Osteocyte (in vitro differentiated cells): Measurements from ENCODE around the gene ABAT. TPM values are rescaled to one million over a fixed set of nuclear protein-coding genes. Genes with fewer than 3 reads are reported as not detected.

ENCODE experiments used
- DNase-seq: peaks from one replicate; pipeline ENCODE4 v3.0.0; 2021; ENCODE audit warnings: mixed read lengths; ENCODE audit not compliant: unreplicated experiment; ENCODE audit errors: extremely low spot score
- H3K27ac Mint-ChIP-seq: one replicate; pipeline ENCODE4 v1.8.0; 2021; ENCODE audit warnings: mild to moderate bottlenecking, mixed read lengths; ENCODE audit not compliant: unreplicated experiment
- H3K27me3 Mint-ChIP-seq: one replicate; pipeline ENCODE4 v1.8.0; 2021; ENCODE audit warnings: mixed read lengths; ENCODE audit not compliant: unreplicated experiment
- H3K36me3 Mint-ChIP-seq: one replicate; pipeline ENCODE4 v1.8.0; 2021; ENCODE audit warnings: mixed read lengths; ENCODE audit not compliant: unreplicated experiment
- H3K4me1 Mint-ChIP-seq: one replicate; pipeline ENCODE4 v1.8.0; 2021; ENCODE audit warnings: mixed read lengths; ENCODE audit not compliant: unreplicated experiment
- H3K4me3 Mint-ChIP-seq: one replicate; pipeline ENCODE4 v1.8.0; 2021; ENCODE audit warnings: mild to moderate bottlenecking, moderate library complexity, mixed read lengths; ENCODE audit not compliant: unreplicated experiment
- H3K9me3 Mint-ChIP-seq: one replicate; pipeline ENCODE4 v1.8.0; 2021; ENCODE audit warnings: mixed read lengths; ENCODE audit not compliant: unreplicated experiment
- total RNA-seq: library from RNA; stranded (reverse); gene quantifications from 2 replicates; pipeline ENCODE4 v1.2.1, GENCODE V29; 2021
- TF ChIP-seq, protein P1 (sequence below): fragments of 200-600 bp; sonication (generic); IDR thresholded peaks from 2 replicates; pipeline ENCODE4 v1.5.0; 2021; ENCODE audit warnings: antibody characterized with exemption, mild to moderate bottlenecking, moderate library complexity

Gene ABAT
- total RNA-seq, 1 donor from 2014 or later: 3.0 TPM

DNA sequence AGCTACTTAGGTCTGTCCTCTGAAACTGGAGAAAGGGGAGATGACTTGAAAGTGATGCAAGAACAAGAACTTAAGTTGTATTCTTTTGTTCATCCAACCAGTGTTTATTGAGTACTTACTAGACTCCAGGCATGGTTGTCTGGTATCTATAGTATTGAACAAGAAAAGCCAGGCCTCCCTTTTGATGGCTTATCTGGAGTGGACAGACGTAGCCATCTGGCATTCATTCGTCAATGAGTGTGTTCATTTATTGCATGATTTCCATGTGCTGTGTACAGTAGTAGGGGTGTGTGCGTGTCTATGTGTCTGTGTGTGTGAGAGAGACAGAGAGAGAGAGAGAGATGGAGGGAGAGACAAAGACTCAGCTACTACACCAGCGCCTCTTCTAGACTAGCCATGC lies 9.2 kb downstream of the ABAT start:
- H3K27ac Mint-ChIP-seq: no peak overlapping the region

DNA sequence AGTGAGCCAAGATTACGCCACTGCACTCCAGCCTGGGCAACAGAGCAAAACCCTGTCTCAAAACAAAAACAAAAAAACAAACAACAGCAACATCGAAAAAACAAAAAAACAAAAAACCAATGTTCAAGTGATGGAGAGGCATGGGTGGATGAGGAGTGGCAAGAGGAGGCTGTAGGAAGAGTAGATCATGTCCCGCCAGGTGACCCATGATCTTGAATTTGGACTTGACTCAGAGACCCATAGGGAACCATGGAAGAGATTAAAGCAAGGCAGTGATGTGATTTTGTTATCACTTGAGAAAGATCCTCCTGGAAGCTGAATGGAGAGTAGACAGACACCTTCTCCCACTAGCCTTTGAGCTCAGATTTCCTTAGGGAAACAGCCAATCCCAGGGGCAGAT lies 11.2 kb downstream of the ABAT start:
- peaks cover 12% of the 10 kb centered on the region for H3K9me3 Mint-ChIP-seq
- H3K36me3 Mint-ChIP-seq: peaks cover 3% of the 10 kb centered on the region
- no peak for DNase-seq
- no peaks in the 10 kb centered on the region for H3K4me1 Mint-ChIP-seq
- no peak overlapping the region for H3K27ac Mint-ChIP-seq
- H3K27me3 Mint-ChIP-seq: no peaks in the 10 kb centered on the region
- no peak overlapping the region for H3K4me3 Mint-ChIP-seq
- TF ChIP-seq, protein P1, sequence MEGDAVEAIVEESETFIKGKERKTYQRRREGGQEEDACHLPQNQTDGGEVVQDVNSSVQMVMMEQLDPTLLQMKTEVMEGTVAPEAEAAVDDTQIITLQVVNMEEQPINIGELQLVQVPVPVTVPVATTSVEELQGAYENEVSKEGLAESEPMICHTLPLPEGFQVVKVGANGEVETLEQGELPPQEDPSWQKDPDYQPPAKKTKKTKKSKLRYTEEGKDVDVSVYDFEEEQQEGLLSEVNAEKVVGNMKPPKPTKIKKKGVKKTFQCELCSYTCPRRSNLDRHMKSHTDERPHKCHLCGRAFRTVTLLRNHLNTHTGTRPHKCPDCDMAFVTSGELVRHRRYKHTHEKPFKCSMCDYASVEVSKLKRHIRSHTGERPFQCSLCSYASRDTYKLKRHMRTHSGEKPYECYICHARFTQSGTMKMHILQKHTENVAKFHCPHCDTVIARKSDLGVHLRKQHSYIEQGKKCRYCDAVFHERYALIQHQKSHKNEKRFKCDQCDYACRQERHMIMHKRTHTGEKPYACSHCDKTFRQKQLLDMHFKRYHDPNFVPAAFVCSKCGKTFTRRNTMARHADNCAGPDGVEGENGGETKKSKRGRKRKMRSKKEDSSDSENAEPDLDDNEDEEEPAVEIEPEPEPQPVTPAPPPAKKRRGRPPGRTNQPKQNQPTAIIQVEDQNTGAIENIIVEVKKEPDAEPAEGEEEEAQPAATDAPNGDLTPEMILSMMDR: no peak

More for the DNA sequence above, 9.2 kb downstream of the ABAT start:
- no peak overlapping the region for H3K4me3 Mint-ChIP-seq
- TF ChIP-seq, protein P1: no peak
- H3K36me3 Mint-ChIP-seq: no peaks in the 10 kb centered on the region
- peaks cover 7% of the 10 kb centered on the region for H3K9me3 Mint-ChIP-seq
- no peaks in the 10 kb centered on the region for H3K4me1 Mint-ChIP-seq
- DNase-seq: no peak
- no peaks in the 10 kb centered on the region for H3K27me3 Mint-ChIP-seq

DNA sequence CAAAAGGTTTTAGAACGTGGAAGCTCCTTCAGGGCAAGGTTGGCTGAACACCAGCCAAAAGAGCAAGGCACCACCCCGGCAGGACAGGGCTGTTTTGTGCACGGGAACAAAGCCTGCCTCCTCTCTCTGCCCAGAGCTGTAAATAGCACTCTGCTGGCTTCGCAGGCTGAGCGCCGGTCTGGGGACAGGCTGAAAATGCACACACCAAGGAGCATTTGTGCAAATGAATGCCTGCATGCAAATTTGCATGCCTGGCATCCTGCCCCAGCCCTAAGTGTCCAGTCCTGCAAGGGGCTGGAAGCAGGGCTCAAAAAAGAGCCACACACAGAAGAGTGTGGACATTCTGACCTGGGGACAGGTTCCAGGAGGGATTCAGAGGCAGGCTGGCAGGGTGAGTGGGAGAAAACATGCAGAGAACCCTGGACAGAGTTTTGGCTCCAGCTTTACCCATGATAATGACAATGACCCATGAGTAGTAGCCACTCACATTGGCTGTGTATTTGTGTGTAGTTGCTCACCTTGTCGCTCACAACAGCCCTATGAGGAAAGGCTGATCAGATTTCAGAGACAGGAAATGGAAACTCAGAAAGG lies 11.7 kb downstream of the ABAT start:
- no peaks in the 10 kb centered on the region for H3K27me3 Mint-ChIP-seq
- no peak overlapping the region for H3K27ac Mint-ChIP-seq
- peaks cover 13% of the 10 kb centered on the region for H3K9me3 Mint-ChIP-seq
- TF ChIP-seq, protein P1: no peak
- H3K4me1 Mint-ChIP-seq: no peaks in the 10 kb centered on the region
- H3K36me3 Mint-ChIP-seq: peaks cover 3% of the 10 kb centered on the region
- H3K4me3 Mint-ChIP-seq: no peak overlapping the region
- DNase-seq: no peak

DNA sequence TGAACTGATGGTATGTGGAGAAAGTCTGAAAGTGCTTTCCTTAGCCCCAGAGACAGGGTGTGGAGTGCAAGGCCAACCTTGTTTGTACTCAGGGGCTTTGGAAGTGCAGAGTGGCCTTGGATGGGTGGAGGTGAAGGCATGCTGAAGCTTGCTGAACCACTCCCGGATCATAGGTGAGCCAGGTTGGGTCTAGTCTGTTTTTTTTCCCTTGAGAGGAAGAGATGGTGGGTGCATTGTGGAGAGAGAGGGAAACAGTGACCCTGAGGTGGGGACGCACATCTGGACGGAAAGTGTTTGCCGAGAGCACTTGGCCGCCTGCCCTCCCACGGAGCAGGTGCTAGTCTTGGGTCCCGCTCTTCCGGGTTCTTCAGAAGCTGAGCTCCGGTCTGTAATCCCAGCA lies 12.5 kb downstream of the ABAT start:
- peaks cover 3% of the 10 kb centered on the region for H3K36me3 Mint-ChIP-seq
- no peak for DNase-seq
- H3K9me3 Mint-ChIP-seq: peaks cover 13% of the 10 kb centered on the region
- H3K4me3 Mint-ChIP-seq: no peak overlapping the region
- H3K4me1 Mint-ChIP-seq: no peaks in the 10 kb centered on the region
- no peaks in the 10 kb centered on the region for H3K27me3 Mint-ChIP-seq
- TF ChIP-seq, protein P1: no peak
- H3K27ac Mint-ChIP-seq: no peak overlapping the region

DNA sequence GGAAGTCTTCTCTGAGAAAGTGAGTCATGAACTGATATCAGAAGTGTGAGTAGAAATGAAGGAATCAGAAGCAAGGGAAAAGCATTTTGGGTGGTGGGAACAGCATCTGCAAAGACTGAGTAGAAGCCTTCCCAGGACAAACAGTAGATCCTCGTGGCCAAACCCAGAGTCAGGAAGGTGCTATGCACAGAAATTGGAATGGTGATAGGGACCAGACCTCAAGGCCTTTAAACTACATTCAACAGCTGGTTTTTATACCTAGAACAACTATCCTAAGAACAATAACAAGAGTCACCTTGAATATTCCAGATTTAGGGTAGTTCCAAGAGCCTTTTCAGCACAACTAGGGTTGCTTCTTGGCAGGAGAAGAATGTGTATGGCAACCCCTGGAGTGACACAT lies 15.3 kb downstream of the ABAT start:
- no peaks in the 10 kb centered on the region for H3K4me1 Mint-ChIP-seq
- H3K9me3 Mint-ChIP-seq: peaks cover 13% of the 10 kb centered on the region
- no peak for DNase-seq
- TF ChIP-seq, protein P1: no peak
- peaks cover 3% of the 10 kb centered on the region for H3K36me3 Mint-ChIP-seq
- H3K27ac Mint-ChIP-seq: no peak overlapping the region
- no peaks in the 10 kb centered on the region for H3K27me3 Mint-ChIP-seq
- H3K4me3 Mint-ChIP-seq: no peak overlapping the region
